K562 (cell line): ENCODE data around the gene SF3A2. TPM values are rescaled to one million over a fixed set of nuclear protein-coding genes. Genes with fewer than 3 reads are reported as not detected.

Source experiments
- ARID1B ChIP-seq: fragments of 450-650 bp; IDR thresholded peaks from 2 replicates; pipeline ENCODE4 v1.6.1; 2016; ENCODE audit warnings: antibody characterized with exemption, mild to moderate bottlenecking, inconsistent platforms
- BRD4 ChIP-seq: fragments of 200-600 bp; sonication (generic); IDR thresholded peaks from 2 replicates; pipeline ENCODE4 v1.6.1; 2017; ENCODE audit warnings: inconsistent platforms
- CBX2 ChIP-seq: fragments of 200-600 bp; sonication (generic); IDR thresholded peaks from one replicate; pipeline ENCODE4 v1.6.1; 2012; ENCODE audit warnings: mild to moderate bottlenecking, low read length, inconsistent platforms; ENCODE audit not compliant: insufficient read depth, poor library complexity, severe bottlenecking
- FOS ChIP-seq: IDR thresholded peaks from 3 replicates; pipeline ENCODE4 v1.6.1; 2011; ENCODE audit not compliant: insufficient read length; ENCODE audit errors: extremely low read depth
- HCFC1 ChIP-seq: IDR thresholded peaks from 2 replicates; pipeline ENCODE4 v1.6.1; 2012; ENCODE audit warnings: low read depth, low read length, improper control_type of control experiment
- HNRNPUL1 ChIP-seq: fragments of 200-400 bp; formaldehyde crosslinking; IDR thresholded peaks from 2 replicates; pipeline ENCODE4 v1.6.1; 2017; ENCODE audit warnings: low read length
- KDM1A ChIP-seq, 2 experiments: fragments of 450-650 bp; IDR thresholded peaks; 2 replicates each; pipeline ENCODE4 v1.6.1; 2016; ENCODE audit warnings: mild to moderate bottlenecking in 2 of 2
- NBN ChIP-seq: fragments of 450-650 bp; IDR thresholded peaks from 2 replicates; pipeline ENCODE4 v1.6.1; 2016; ENCODE audit warnings: low read depth, mild to moderate bottlenecking
- NCOA2 ChIP-seq, 2 experiments: fragments of 450-650 bp; IDR thresholded peaks; 2 replicates each; pipeline ENCODE4 v1.6.1; 2018; ENCODE audit warnings: mild to moderate bottlenecking in 2 of 2, moderate library complexity in 1 of 2; ENCODE audit not compliant: partially characterized antibody in 2 of 2
- NFXL1 ChIP-seq: fragments of 450-650 bp; formaldehyde crosslinking; IDR thresholded peaks from 2 replicates; pipeline ENCODE4 v1.4.0; 2021; ENCODE audit warnings: mild to moderate bottlenecking
- POLR2AphosphoS2 ChIP-seq: IDR thresholded peaks from 2 replicates; pipeline ENCODE4 v1.6.1; 2012; ENCODE audit warnings: low read length, improper control_type of control experiment
- RBM14 ChIP-seq: fragments of 200-400 bp; formaldehyde crosslinking; IDR thresholded peaks from 2 replicates; pipeline ENCODE4 v1.6.1; 2018; ENCODE audit warnings: low read depth, mild to moderate bottlenecking, low read length, moderate library complexity, borderline replicate concordance; ENCODE audit not compliant: insufficient read depth
- SMARCB1 ChIP-seq: IDR thresholded peaks from 2 replicates; pipeline ENCODE4 v1.6.1; 2011; ENCODE audit warnings: improper control_type of control experiment, low read depth; ENCODE audit not compliant: insufficient read length
- TGIF2 ChIP-seq: sonication (generic); formaldehyde crosslinking; IDR thresholded peaks from 2 replicates; pipeline ENCODE4 v1.8.1; 2022; ENCODE audit warnings: mild to moderate bottlenecking, missing genetic modification reagents, moderate library complexity
- ZBTB7A ChIP-seq: IDR thresholded peaks from 2 replicates; pipeline ENCODE4 v1.6.1; 2011; ENCODE audit warnings: low read depth, mild to moderate bottlenecking, low read length, moderate library complexity, borderline replicate concordance; ENCODE audit not compliant: control insufficient read depth
- ZKSCAN1 ChIP-seq: fragments of 150-350 bp; IDR thresholded peaks from 2 replicates; pipeline ENCODE4 v1.6.1; 2016; ENCODE audit warnings: low read depth, low read length
- polyA plus RNA-seq, 8 experiments: library from polyadenylated mRNA; depleted of rRNA in 4 of 8; stranded (reverse) in 5 of 8; unstranded in 3 of 8; fragments of >200 nt; fragmentation: Nextera tagmentation in 2 of 8; fragmentation: Illumina TruSeq in 1 of 8; extraction: Ambion mirVana in 2 of 8; extraction: Trizol in 1 of 8; gene quantifications; 2 replicates each; pipeline versions ENCODE4 v1.2.1 to v1.2.3, GENCODE V29; 2011 to 2014; ENCODE audit warnings: inconsistent platforms in 1 of 8, missing spikeins in 1 of 8
- total RNA-seq, 7 experiments: library from RNA; depleted of rRNA in 6 of 7; stranded (reverse); fragments of >200 nt in 6 of 7; fragmentation: Illumina TruSeq in 2 of 7; extraction: Trizol in 2 of 7; gene quantifications; 2 replicates each; pipeline versions ENCODE4 v1.2.1 to v1.2.3, GENCODE V29; 2011 to 2021; ENCODE audit warnings: low replicate concordance in 1 of 7
- TF ChIP-seq, protein P1 (sequence below): IDR thresholded peaks from 2 replicates; pipeline ENCODE4 v1.6.1; 2016; ENCODE audit warnings: missing genetic modification characterization, missing compliant biosample characterization
- TF ChIP-seq, protein P2 (sequence below): fragments of 250-450 bp; sonication (Bioruptor Pico); IDR thresholded peaks from 2 replicates; pipeline ENCODE4 v1.5.0; 2020; ENCODE audit warnings: mild to moderate bottlenecking
- TF ChIP-seq, protein P3 (sequence below): fragments of 450-650 bp; IDR thresholded peaks from 2 replicates; pipeline ENCODE4 v1.6.1; 2016; ENCODE audit warnings: mild to moderate bottlenecking
- TF ChIP-seq, protein P4 (sequence below): fragments of 250-450 bp; sonication (Bioruptor Pico); IDR thresholded peaks from 2 replicates; pipeline ENCODE4 v1.8.0; 2022; ENCODE audit warnings: inconsistent platforms, mild to moderate bottlenecking, moderate library complexity, borderline replicate concordance

SF3A2 gene
- total and polyA plus RNA-seq, 9 of the 15 experiments (the other 6 are each of a cell fraction or from before 2014, with no cell fraction given): 0.17 to 194 (median 22.8) TPM

DNA sequence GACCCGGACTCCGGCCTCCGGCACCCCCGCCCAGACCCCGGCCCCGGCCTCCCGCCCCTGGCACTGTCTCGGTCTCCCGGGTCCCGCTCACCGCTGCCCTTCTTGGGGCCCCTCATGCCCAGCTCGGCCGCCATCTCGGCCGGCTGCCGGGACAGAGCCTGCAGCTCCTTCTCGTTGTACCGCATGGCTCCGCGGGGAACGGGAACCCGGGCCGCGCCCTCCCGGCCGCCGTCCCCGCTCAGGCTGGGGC, 635 bp upstream of the SF3A2 start (continued):
- TF ChIP-seq, protein P1, sequence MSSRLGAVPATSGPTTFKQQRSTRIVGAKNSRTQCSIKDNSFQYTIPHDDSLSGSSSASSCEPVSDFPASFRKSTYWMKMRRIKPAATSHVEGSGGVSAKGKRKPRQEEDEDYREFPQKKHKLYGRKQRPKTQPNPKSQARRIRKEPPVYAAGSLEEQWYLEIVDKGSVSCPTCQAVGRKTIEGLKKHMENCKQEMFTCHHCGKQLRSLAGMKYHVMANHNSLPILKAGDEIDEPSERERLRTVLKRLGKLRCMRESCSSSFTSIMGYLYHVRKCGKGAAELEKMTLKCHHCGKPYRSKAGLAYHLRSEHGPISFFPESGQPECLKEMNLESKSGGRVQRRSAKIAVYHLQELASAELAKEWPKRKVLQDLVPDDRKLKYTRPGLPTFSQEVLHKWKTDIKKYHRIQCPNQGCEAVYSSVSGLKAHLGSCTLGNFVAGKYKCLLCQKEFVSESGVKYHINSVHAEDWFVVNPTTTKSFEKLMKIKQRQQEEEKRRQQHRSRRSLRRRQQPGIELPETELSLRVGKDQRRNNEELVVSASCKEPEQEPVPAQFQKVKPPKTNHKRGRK (tag): no peak
- TF ChIP-seq ARID1B (no peak), SMARCB1 (no peak), BRD4 (no peak), TGIF2 (no peak), FOS (no peak), NFXL1 (CRISPR knock-in tag) (no peak), RBM14 (no peak), ZBTB7A (peak; percentile 37; the same call in 1 of the 2 replicates), KDM1A (IDR thresholded peaks at IDR 0.05) (no peak), ZKSCAN1 (no peak), NCOA2 (IDR thresholded peaks at IDR 0.05; ENCODE audit: partially characterized antibody in 2 of 2) (no peak), POLR2AphosphoS2 (no peak), CBX2 (no peak), NBN (no peak), HNRNPUL1 (no peak), HCFC1 (no peak)
- TF ChIP-seq, protein P2, sequence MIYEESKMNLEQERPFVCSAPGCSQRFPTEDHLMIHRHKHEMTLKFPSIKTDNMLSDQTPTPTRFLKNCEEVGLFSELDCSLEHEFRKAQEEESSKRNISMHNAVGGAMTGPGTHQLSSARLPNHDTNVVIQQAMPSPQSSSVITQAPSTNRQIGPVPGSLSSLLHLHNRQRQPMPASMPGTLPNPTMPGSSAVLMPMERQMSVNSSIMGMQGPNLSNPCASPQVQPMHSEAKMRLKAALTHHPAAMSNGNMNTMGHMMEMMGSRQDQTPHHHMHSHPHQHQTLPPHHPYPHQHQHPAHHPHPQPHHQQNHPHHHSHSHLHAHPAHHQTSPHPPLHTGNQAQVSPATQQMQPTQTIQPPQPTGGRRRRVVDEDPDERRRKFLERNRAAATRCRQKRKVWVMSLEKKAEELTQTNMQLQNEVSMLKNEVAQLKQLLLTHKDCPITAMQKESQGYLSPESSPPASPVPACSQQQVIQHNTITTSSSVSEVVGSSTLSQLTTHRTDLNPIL (CRISPR knock-in tag): no peak
- TF ChIP-seq, protein P3, sequence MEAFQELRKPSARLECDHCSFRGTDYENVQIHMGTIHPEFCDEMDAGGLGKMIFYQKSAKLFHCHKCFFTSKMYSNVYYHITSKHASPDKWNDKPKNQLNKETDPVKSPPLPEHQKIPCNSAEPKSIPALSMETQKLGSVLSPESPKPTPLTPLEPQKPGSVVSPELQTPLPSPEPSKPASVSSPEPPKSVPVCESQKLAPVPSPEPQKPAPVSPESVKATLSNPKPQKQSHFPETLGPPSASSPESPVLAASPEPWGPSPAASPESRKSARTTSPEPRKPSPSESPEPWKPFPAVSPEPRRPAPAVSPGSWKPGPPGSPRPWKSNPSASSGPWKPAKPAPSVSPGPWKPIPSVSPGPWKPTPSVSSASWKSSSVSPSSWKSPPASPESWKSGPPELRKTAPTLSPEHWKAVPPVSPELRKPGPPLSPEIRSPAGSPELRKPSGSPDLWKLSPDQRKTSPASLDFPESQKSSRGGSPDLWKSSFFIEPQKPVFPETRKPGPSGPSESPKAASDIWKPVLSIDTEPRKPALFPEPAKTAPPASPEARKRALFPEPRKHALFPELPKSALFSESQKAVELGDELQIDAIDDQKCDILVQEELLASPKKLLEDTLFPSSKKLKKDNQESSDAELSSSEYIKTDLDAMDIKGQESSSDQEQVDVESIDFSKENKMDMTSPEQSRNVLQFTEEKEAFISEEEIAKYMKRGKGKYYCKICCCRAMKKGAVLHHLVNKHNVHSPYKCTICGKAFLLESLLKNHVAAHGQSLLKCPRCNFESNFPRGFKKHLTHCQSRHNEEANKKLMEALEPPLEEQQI: no peak
- TF ChIP-seq, protein P4, sequence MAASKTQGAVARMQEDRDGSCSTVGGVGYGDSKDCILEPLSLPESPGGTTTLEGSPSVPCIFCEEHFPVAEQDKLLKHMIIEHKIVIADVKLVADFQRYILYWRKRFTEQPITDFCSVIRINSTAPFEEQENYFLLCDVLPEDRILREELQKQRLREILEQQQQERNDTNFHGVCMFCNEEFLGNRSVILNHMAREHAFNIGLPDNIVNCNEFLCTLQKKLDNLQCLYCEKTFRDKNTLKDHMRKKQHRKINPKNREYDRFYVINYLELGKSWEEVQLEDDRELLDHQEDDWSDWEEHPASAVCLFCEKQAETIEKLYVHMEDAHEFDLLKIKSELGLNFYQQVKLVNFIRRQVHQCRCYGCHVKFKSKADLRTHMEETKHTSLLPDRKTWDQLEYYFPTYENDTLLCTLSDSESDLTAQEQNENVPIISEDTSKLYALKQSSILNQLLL (CRISPR knock-in tag): no peak
